ENCODE results near the gene KCNQ5. TPM values are rescaled to one million over a fixed set of nuclear protein-coding genes. Genes with fewer than 3 reads are reported as not detected.

The KCNQ5 gene
- total and polyA plus RNA-seq, 12 donors: 0.10 to 3.6 (median 0.52) TPM

GRCh38 chr6:73079611-73079955 is 457.7 kb downstream of the KCNQ5 start:
- H3K27me3 ChIP-seq: no peaks in the 10 kb centered on the region
- intact Hi-C loops (cut with DNase I): no loop called here
- DNase-seq: no peak
- no peak overlapping the region for H3K4me3 ChIP-seq
- TF ChIP-seq POLR2A (IDR thresholded peaks at IDR 0.05): no peak
- TF ChIP-seq CTCF (IDR thresholded peaks at IDR 0.05): no peak
- no peaks in the 10 kb centered on the region for H3K9me3 ChIP-seq (replicated peaks in 1 of 3)
- no peaks in the 10 kb centered on the region for H3K4me1 ChIP-seq (replicated peaks in 1 of 2)
- 76 to 79% (median 78%) methylated on average over 3 of the region's 3 CpGs for WGBS, 4 donors
- H3K36me3 ChIP-seq (replicated peaks in 1 of 2): no peaks in the 10 kb centered on the region
- no peak overlapping the region for H3K27ac ChIP-seq

GRCh38 chr6:73079978-73080377 is 458.1 kb downstream of the KCNQ5 start:
- no peaks in the 10 kb centered on the region for H3K9me3 ChIP-seq (replicated peaks in 1 of 3)
- intact Hi-C loops (cut with DNase I): no loop called here
- H3K27me3 ChIP-seq: no peaks in the 10 kb centered on the region
- H3K4me3 ChIP-seq: no peak overlapping the region
- 43 to 52% (median 49%) methylated on average over 3 of the region's 3 CpGs for WGBS, 4 donors
- H3K36me3 ChIP-seq (replicated peaks in 1 of 2): no peaks in the 10 kb centered on the region
- no peak overlapping the region for H3K27ac ChIP-seq
- no peaks in the 10 kb centered on the region for H3K4me1 ChIP-seq (replicated peaks in 1 of 2)
- no peak for DNase-seq
- TF ChIP-seq CTCF (IDR thresholded peaks at IDR 0.05) (no peak), POLR2A (IDR thresholded peaks at IDR 0.05) (no peak)

GRCh38 chr6:73081955-73082354 is 460.1 kb downstream of the KCNQ5 start:
- WGBS, 4 donors: 57 to 67% (median 58%) methylated on average over 2 of the region's 2 CpGs
- intact Hi-C loops (cut with DNase I): no loop called here
- Histone ChIP-seq H3K9me3 (replicated peaks in 1 of 3) (no peaks in the 10 kb centered on the region), H3K36me3 (replicated peaks in 1 of 2) (no peaks in the 10 kb centered on the region), H3K27ac (no peak overlapping the region), H3K4me1 (replicated peaks in 1 of 2) (no peaks in the 10 kb centered on the region), H3K4me3 (no peak overlapping the region), H3K27me3 (no peaks in the 10 kb centered on the region)
- TF ChIP-seq CTCF (IDR thresholded peaks at IDR 0.05) (no peak), POLR2A (IDR thresholded peaks at IDR 0.05) (no peak)
- no peak for DNase-seq

- TF ChIP-seq CTCF (IDR thresholded peaks at IDR 0.05) (no peak), POLR2A (IDR thresholded peaks at IDR 0.05) (no peak)
- intact Hi-C loops (cut with DNase I): no loop called here
- Histone ChIP-seq H3K9me3 (replicated peaks in 1 of 3) (no peaks in the 10 kb centered on the region), H3K36me3 (replicated peaks in 1 of 2) (no peaks in the 10 kb centered on the region), H3K27me3 (no peaks in the 10 kb centered on the region), H3K27ac (no peak overlapping the region), H3K4me3 (no peak overlapping the region), H3K4me1 (replicated peaks in 1 of 2) (no peaks in the 10 kb centered on the region)
- DNase-seq: no peak
- 57 to 76% (median 62%) methylated on average over 3 of the region's 3 CpGs for WGBS, 4 donors
Observed at GRCh38 chr6:73083886-73084285, 462.0 kb downstream of the KCNQ5 start.
